Pancreas (tissue), 10 donors: ENCODE data around the gene PARD3. TPM values are rescaled to one million over a fixed set of nuclear protein-coding genes. Genes with fewer than 3 reads are reported as not detected.

Source experiments
- ATAC-seq, 4 donors: fragments of 200-7000 bp; cut with Tn5 transposase; one replicate each; pipeline versions ENCODE4 v1.8.0 to v1.9.1; 2020; ENCODE audit warnings: mild to moderate bottlenecking in 4 of 4, moderate library complexity in 4 of 4
- DNase-seq, 6 donors: peaks; one replicate each; pipeline ENCODE4 v3.0.0-alpha.2; 2020
- FAIRE-seq: peaks from 2 replicates; lab custom pipeline; 2012; peaks lifted over from hg19 to GRCh38; lab: Jason Lieb, UNC
- H3K27ac ChIP-seq, 4 donors: fragments of 200-600 bp; sonication (generic); 1 replicate in 3 of 4; 2 replicates in 1 of 4; pipeline versions ENCODE4 v1.5.0 to v1.8.0; 2020
- H3K27me3 ChIP-seq, 4 donors: fragments of 200-600 bp; one replicate each; pipeline ENCODE4 v1.8.0; 2021
- H3K36me3 ChIP-seq, 3 donors: fragments of 200-600 bp; sonication (generic) in 1 of 3; one replicate each; pipeline versions ENCODE4 v1.5.0 to v1.8.0; 2020 to 2021
- H3K4me1 ChIP-seq, 3 donors: fragments of 200-600 bp; one replicate each; pipeline ENCODE4 v1.8.0; 2021
- H3K4me3 ChIP-seq, 4 donors: fragments of 200-600 bp; sonication (generic) in 2 of 4; one replicate each; pipeline versions ENCODE4 v1.5.0 to v1.8.0; 2020 to 2021
- H3K9me3 ChIP-seq, 4 donors: fragments of 200-600 bp; one replicate each; pipeline ENCODE4 v1.8.0; 2021
- CTCF ChIP-seq, 4 donors: fragments of 200-600 bp; sonication (generic) in 3 of 4; IDR thresholded peaks; one replicate each; pipeline versions ENCODE4 v1.5.0 to v1.8.0; 2021; ENCODE audit warnings: antibody characterized with exemption in 4 of 4
- WGBS, 2 donors: extraction: QIAGEN DNeasy Blood & Tissue Kit; methylation state at CpG; one replicate each; pipeline ENCODE4 v1.1.7; 2013; 5-methylcytosine and 5-hydroxymethylcytosine counted together
- intact Hi-C, 3 donors: fragments of 100-400 bp; cut with DNase I; formaldehyde crosslinking; loops; one replicate each; pipeline versions ENCODE4 v1.11.1 to v1.14.2; 2022
- polyA plus RNA-seq, 2 donors: library from polyadenylated mRNA; stranded (reverse); fragments of 200-250 nt; gene quantifications; one replicate each; pipeline ENCODE4 v1.2.3, GENCODE V29; 2013
- total RNA-seq, 6 donors: library from RNA; stranded (reverse); fragmentation: NEBNext Ultra II Directional in 4 of 6; extraction: Animal tissue kit (Norgen Biotek cat#: 25700) in 4 of 6; gene quantifications; one replicate each; pipeline versions ENCODE4 v1.2.1 to v1.2.4, GENCODE V29; 2021 to 2023
- donor health status: healthy with polysubstance abuse.
- donor health status: DM: no; HTN: no; CAD: no; lungs with moderate emphysema.
- donor health status: DM: no; HTN: no; CAD: no.
- donor health status: control.
- donor health status: control.
- donor health status: Bipolar disorder and iron deficiency.
- donor health status: DM: yes; HTN: yes; CAD: no.
- donor health status: DM: no; HTN: no; CAD: no.
- donor health status: DM: no; HTN: no; CAD: no.
- donor health status: DM: yes; HTN: yes; CAD: no.

Gene PARD3
- total and polyA plus RNA-seq, 8 donors: 12.8 to 32.3 (median 23.4) TPM

DNA sequence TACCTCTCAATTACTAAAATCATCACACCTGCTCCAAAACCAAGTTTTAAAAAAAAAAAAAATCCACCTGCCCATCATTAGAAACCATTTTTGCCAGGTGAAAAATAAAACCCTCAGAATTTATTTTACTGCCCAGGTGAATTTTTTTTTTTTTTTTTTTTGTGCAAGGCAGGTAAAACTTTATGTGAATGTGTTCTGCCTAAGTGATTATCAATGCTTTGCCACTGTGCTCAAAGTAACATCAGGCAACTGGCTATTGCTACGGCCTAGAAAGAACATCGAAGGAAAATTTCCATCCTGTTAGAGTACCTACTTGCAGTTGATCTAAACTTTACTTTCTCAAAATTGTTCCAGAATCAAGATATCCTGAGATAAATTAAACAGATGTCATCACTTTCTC, 512.1 kb downstream of the PARD3 start:
- FAIRE-seq (no peak), ATAC-seq (no peak), DNase-seq (no peak)
- no peaks in the 10 kb centered on the region for H3K27me3 ChIP-seq
- intact Hi-C loops: no loop called here
- no peaks in the 10 kb centered on the region for H3K4me1 ChIP-seq
- H3K27ac ChIP-seq: no peak overlapping the region
- no peaks in the 10 kb centered on the region for H3K9me3 ChIP-seq
- no peak for TF ChIP-seq CTCF (IDR thresholded peaks at IDR 0.05)
- no peaks in the 10 kb centered on the region for H3K36me3 ChIP-seq
- WGBS, 2 donors: 96 to 98% methylated on average over 2 of the region's 2 CpGs
- H3K4me3 ChIP-seq: no peak overlapping the region

DNA sequence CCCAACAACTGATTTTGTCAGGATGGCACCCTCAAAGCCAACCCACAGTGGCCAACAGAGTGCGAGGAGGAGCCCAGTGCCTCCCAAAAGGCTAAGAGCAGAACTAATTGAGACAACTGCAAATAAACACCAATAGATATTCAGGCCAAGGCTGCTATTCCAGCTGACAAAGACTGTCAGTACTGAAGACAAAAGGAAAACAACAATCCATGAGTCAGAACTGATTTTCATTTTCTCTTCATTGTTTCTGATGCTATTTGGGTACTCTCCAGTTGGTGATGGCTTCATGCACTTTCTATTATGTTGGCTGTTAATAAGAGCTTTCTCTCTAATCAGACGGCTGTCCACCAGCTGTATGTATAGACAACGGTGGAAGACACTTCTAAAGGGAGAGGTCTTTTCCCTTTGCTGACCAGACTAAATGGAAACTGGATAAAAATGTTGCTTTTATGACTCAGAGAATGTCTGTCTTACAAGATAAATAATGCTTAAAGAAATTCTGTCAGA, 515.9 kb downstream of the PARD3 start:
- intact Hi-C loops: no loop called here

GRCh38 chr10:34298346-34298818, 516.7 kb downstream of the PARD3 start:
- intact Hi-C loops: no loop called here
- no peak for DNase-seq
- H3K4me1 ChIP-seq: no peaks in the 10 kb centered on the region
- WGBS, 2 donors: 88 to 93% methylated on average over 16 of the region's 16 CpGs
- FAIRE-seq: no peak
- no peaks in the 10 kb centered on the region for H3K27me3 ChIP-seq
- H3K9me3 ChIP-seq: no peaks in the 10 kb centered on the region
- ATAC-seq: peak in 2 of 4 donors; percentile 73 to 76
- H3K36me3 ChIP-seq: no peaks in the 10 kb centered on the region
- TF ChIP-seq CTCF (IDR thresholded peaks at IDR 0.05): no peak
- H3K27ac ChIP-seq: no peak overlapping the region
- H3K4me3 ChIP-seq: no peak overlapping the region

More for the DNA sequence above, 515.9 kb downstream of the PARD3 start:
- DNase-seq (no peak), FAIRE-seq (no peak), ATAC-seq (no peak)
- H3K9me3 ChIP-seq: no peaks in the 10 kb centered on the region
- H3K4me3 ChIP-seq: no peak overlapping the region
- H3K27ac ChIP-seq: no peak overlapping the region
- no peaks in the 10 kb centered on the region for H3K27me3 ChIP-seq
- TF ChIP-seq CTCF (IDR thresholded peaks at IDR 0.05): no peak
- no peaks in the 10 kb centered on the region for H3K36me3 ChIP-seq
- WGBS, 2 donors: 71 to 80% methylated on average over 3 of the region's 3 CpGs
- no peaks in the 10 kb centered on the region for H3K4me1 ChIP-seq

DNA sequence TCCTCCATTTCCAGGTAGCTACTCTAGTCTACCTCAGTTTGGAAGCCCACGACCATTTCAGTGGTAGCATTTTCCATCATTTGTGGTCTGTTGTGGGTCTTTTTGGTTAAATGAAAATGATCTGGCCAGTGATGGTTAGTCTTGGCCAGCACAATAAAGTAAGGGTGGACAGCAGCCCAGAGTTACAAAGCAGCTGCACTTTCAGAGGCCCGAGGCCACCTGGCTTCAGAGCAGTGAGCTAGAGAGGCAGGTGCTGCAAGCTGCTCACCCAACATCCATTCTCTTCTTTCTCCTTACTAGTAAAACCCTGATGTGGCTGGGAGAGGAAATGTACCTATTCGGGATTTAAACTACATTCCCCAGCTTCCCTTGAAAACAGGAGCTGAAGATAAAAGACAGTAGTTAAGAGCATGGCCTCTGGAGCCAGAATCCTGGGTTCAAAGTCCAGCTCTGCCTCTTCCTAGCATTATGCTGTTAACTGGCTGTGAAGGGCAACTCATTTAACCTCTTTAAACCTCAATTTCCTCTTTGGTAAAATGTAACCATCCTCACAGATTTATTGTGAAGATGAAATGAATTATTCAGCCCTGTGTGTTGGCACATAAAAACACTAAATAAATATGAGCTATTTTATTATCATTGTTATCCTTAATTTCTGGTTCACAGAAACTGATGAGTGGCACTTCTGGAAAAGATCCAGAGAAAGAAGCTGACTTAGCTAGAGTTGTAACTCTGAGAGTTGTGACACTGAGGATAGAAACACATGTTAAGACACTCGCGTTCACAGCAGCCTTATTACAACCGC, 517.4 kb downstream of the PARD3 start:
- intact Hi-C loops: no loop called here
- Histone ChIP-seq H3K4me3 (no peak overlapping the region), H3K27me3 (no peaks in the 10 kb centered on the region), H3K4me1 (no peaks in the 10 kb centered on the region), H3K27ac (no peak overlapping the region), H3K9me3 (no peaks in the 10 kb centered on the region), H3K36me3 (no peaks in the 10 kb centered on the region)
- TF ChIP-seq CTCF (IDR thresholded peaks at IDR 0.05): no peak
- ATAC-seq (peak in 3 of 4 donors; percentile 49 to 56 (median 52)), DNase-seq (no peak), FAIRE-seq (no peak)
- 53 to 62% methylated on average over 6 of the region's 6 CpGs for WGBS, 2 donors

GRCh38 chr10:34295142-34295548, 520.0 kb downstream of the PARD3 start:
- no peaks in the 10 kb centered on the region for H3K36me3 ChIP-seq
- H3K4me1 ChIP-seq: peaks cover 0 to 6% (median 0%) of the 10 kb centered on the region in 3 donors
- TF ChIP-seq CTCF (IDR thresholded peaks at IDR 0.05): no peak
- FAIRE-seq: no peak
- 89 to 92% methylated on average over 6 of the region's 6 CpGs for WGBS, 2 donors
- no peak overlapping the region for H3K4me3 ChIP-seq
- intact Hi-C loops: no loop called here
- ATAC-seq: peak in 1 of 4 donors; percentile 27
- H3K27ac ChIP-seq: no peak overlapping the region
- no peaks in the 10 kb centered on the region for H3K27me3 ChIP-seq
- no peak for DNase-seq
- no peaks in the 10 kb centered on the region for H3K9me3 ChIP-seq
